Measurements from ENCODE around the gene NKX1-2. TPM values are rescaled to one million over a fixed set of nuclear protein-coding genes. Genes with fewer than 3 reads are reported as not detected.

Gene NKX1-2
- total and polyA plus RNA-seq, 2 of the 4 experiments (the other 2 are of a cell fraction) = not detected

DNA sequence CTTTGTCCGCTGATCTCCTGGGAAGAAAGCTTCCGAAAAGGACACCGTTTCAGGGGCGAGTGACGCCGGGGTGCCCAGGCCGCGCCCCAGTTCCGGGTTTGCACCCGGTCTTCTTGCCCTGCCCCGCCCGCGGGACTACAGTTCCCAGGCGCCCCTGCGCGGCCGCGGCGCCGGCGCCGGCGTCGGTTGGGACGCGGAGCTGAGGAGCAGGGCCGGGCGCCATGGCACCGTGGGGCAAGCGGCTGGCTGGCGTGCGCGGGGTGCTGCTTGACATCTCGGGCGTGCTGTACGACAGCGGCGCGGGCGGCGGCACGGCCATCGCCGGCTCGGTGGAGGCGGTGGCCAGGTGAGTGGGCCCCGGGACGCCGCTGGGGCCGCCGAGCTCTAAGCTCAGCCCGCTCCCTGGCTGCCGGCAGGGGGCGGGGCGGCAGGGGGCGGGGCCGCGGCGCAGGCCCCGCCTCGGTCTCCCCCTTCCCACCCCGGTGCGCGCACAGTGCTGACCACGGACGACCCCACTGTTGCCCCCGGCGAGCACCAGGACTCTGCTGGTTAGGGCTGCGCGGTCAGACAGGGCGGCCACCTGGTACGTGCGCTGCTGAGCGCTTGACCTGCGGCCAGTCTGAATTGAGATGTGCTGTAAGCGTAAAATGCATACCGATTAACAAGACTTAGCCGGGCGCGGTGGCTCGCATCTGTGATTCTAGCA lies 12.0 kb upstream of the NKX1-2 start, which contains the start of gene LHPP:
TSS of gene LHPP (plus strand) at position 182 of the 706 bp plus-strand sequence. CDS start at position 222, 40 bp downstream.
- TF ChIP-seq, protein P1, sequence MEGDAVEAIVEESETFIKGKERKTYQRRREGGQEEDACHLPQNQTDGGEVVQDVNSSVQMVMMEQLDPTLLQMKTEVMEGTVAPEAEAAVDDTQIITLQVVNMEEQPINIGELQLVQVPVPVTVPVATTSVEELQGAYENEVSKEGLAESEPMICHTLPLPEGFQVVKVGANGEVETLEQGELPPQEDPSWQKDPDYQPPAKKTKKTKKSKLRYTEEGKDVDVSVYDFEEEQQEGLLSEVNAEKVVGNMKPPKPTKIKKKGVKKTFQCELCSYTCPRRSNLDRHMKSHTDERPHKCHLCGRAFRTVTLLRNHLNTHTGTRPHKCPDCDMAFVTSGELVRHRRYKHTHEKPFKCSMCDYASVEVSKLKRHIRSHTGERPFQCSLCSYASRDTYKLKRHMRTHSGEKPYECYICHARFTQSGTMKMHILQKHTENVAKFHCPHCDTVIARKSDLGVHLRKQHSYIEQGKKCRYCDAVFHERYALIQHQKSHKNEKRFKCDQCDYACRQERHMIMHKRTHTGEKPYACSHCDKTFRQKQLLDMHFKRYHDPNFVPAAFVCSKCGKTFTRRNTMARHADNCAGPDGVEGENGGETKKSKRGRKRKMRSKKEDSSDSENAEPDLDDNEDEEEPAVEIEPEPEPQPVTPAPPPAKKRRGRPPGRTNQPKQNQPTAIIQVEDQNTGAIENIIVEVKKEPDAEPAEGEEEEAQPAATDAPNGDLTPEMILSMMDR (conservative IDR thresholded peaks at IDR 0.05; ENCODE audit: low read depth, low read length) = peak; percentile 17; the same call in 1 of the 2 replicates
- TF ChIP-seq NFE2L2 (IDR thresholded peaks at IDR 0.05; ENCODE audit: low read depth, low read length) = no peak
- TF ChIP-seq MXI1 (IDR thresholded peaks at IDR 0.05; ENCODE audit: borderline replicate concordance, low read depth, low read length) = peak; percentile 44; the same call in 1 of the 2 replicates
- no peak within 1 kb of the TSS; the same call in 1 of the 2 replicates for H2AK5ac ChIP-seq (ENCODE audit: low read depth, low read length)
- peak within 1 kb of the TSS; percentile 98 for H3K4me3 ChIP-seq (ENCODE audit: insufficient read depth, low read depth, low read length)
- intact Hi-C loops (cut with micrococcal nuclease) (no loop called here), dilution Hi-C loops (cut with HindIII; ENCODE audit: low sequenced_read_pairs, unreplicated experiment) (no loop called here), in situ Hi-C loops (cut with MboI; ENCODE audit: low sequenced_read_pairs) (no loop called here)
- H4K5ac ChIP-seq (ENCODE audit: low read depth, low read length) = peak within 1 kb of the TSS; percentile 100
- H2AK9ac ChIP-seq (replicated peaks; ENCODE audit: low read depth, low read length, poor library complexity) = peak within 1 kb of the TSS; percentile 82
- H2BK15ac ChIP-seq (ENCODE audit: low read depth, low read length) = 0 out of 3 replicates have a peak within 1 kb of the TSS, but pooled peaks have one; percentile 24
- no peaks in the 10 kb centered on the region for H4K20me1 ChIP-seq (ENCODE audit: insufficient read depth, low read length)
- WGBS, 2 experiments (ENCODE audit: extremely low coverage in 2 of 2, insufficient read length in 1 of 2) = 25% methylated on average over 4 of the region's 81 CpGs; no CpG with 5 or more reads in 1 of the 2 experiments
- H3K27ac ChIP-seq (ENCODE audit: insufficient read depth, low read length) = peak within 1 kb of the TSS; percentile 88
- H3K56ac ChIP-seq (ENCODE audit: extremely low read depth, insufficient read depth, low read length) = no peak within 1 kb of the TSS
- H3K18ac ChIP-seq (ENCODE audit: low read depth, low read length) = peak within 1 kb of the TSS; percentile 93
- no peaks in the 10 kb centered on the region for H3K36me3 ChIP-seq (ENCODE audit: control insufficient read depth, insufficient read depth, low read length)
- H3K27me3 ChIP-seq (ENCODE audit: control insufficient read depth, insufficient read depth, low read length) = peaks cover 7% of the 10 kb centered on the region
- DNase-seq (peak; percentile 66), ATAC-seq (ENCODE audit: low read depth) (peak; percentile 100)
- peaks cover 5% of the 10 kb centered on the region in 2 experiments; a peak in 3 of 4 replicates for H3K79me1 ChIP-seq (ENCODE audit: low read depth in 1 of 2, low read length in 2 of 2)
- CTCF ChIA-PET = no interaction called here
- BruUV-seq (replicated peaks) = no TSS peak
- H2BK5ac ChIP-seq (ENCODE audit: low read depth, low read length, poor library complexity, severe bottlenecking) = peak within 1 kb of the TSS; percentile 90
- no peaks in the 10 kb centered on the region for H3K9me3 ChIP-seq (ENCODE audit: control insufficient read depth, insufficient read depth, low read length)
- H4K8ac ChIP-seq (ENCODE audit: low read depth in 2 of 2, low read length in 2 of 2) = peak within 1 kb of the TSS; percentile 98
- H3K4ac ChIP-seq (ENCODE audit: low read depth, low read length) = peak within 1 kb of the TSS; percentile 96
- POLR2A ChIA-PET (ENCODE audit: unreplicated experiment) = interaction anchor here (0.8 kb wide), 1 partner anchor 43 kb away, joined by 3 read pairs; no protein-coding TSS in a partner anchor
- H3K4me1 ChIP-seq (ENCODE audit: control insufficient read depth, insufficient read depth, low read length) = peaks cover 4% of the 10 kb centered on the region
- no peak within 1 kb of the TSS for H2BK20ac ChIP-seq (ENCODE audit: low read depth, low read length)
- H3K9ac ChIP-seq (ENCODE audit: low read depth, low read length) = peak within 1 kb of the TSS; percentile 85
- H3K14ac ChIP-seq (replicated peaks; ENCODE audit: low read depth, low read length) = peak within 1 kb of the TSS; percentile 96
- H3K4me2 ChIP-seq (ENCODE audit: low read depth, low read length) = peak within 1 kb of the TSS; percentile 100
- H3K23ac ChIP-seq (ENCODE audit: low read depth, low read length) = no peak within 1 kb of the TSS; the same call in 1 of the 2 replicates
- H4K91ac ChIP-seq (ENCODE audit: insufficient read depth, low read depth, low read length) = peak within 1 kb of the TSS; percentile 87
- peak within 1 kb of the TSS; percentile 62 for H2BK120ac ChIP-seq (ENCODE audit: low read depth, low read length)
- H2AFZ ChIP-seq (replicated peaks; ENCODE audit: low read length, poor library complexity) = peak within 1 kb of the TSS; percentile 100
- 0 out of 2 replicates have a peak, but pooled peaks cover 2% of the 10 kb centered on the region for H3K9me1 ChIP-seq (ENCODE audit: insufficient read depth, low read length)
